SJSA1 (cell line): Measurements from ENCODE around the gene CFAP77. TPM values are rescaled to one million over a fixed set of nuclear protein-coding genes. Genes with fewer than 3 reads are reported as not detected.

Experiments
- DNase-seq, 2 experiments: peaks; one replicate each; pipeline ENCODE4 v3.0.0-alpha.2; 2015 to 2020; ENCODE audit warnings: low spot score in 2 of 2, low read depth in 1 of 2
- H3K27ac ChIP-seq: fragments of 250-450 bp; sonication (Bioruptor Pico); 2 replicates; pipeline ENCODE4 v1.5.1; 2020; ENCODE audit warnings: mild to moderate bottlenecking, moderate library complexity
- H3K27me3 ChIP-seq: fragments of 250-450 bp; sonication (Bioruptor Pico); replicated peaks from 2 replicates; pipeline ENCODE4 v1.5.1; 2020; ENCODE audit warnings: mild to moderate bottlenecking, moderate library complexity
- H3K36me3 ChIP-seq: fragments of 250-450 bp; sonication (Bioruptor Pico); 2 replicates; pipeline ENCODE4 v1.5.1; 2020; ENCODE audit warnings: mild to moderate bottlenecking
- H3K4me1 ChIP-seq: fragments of 250-450 bp; sonication (Bioruptor Pico); replicated peaks from 2 replicates; pipeline ENCODE4 v1.6.1; 2021; ENCODE audit warnings: mild to moderate bottlenecking
- H3K4me3 ChIP-seq: fragments of 250-450 bp; sonication (Bioruptor Pico); 2 replicates; pipeline ENCODE4 v1.5.1; 2020; ENCODE audit warnings: mild to moderate bottlenecking
- H3K9me3 ChIP-seq: fragments of 250-450 bp; sonication (Bioruptor Pico); replicated peaks from 2 replicates; pipeline ENCODE4 v1.5.1; 2020; ENCODE audit warnings: mild to moderate bottlenecking
- total RNA-seq: library from RNA; depleted of rRNA; stranded (reverse); fragments of >200 nt; shearing (Covaris generic); gene quantifications from 2 replicates; pipeline ENCODE4 v1.2.3, GENCODE V29; 2014

The CFAP77 gene
- total RNA-seq, 1 experiment from 2014 or later, result 0.42 TPM

GRCh38 chr9:132446887-132447286 is 36.9 kb downstream of the CFAP77 start:
- H3K4me1 ChIP-seq, result no peaks in the 10 kb centered on the region
- no peak for DNase-seq
- H3K36me3 ChIP-seq, result no peaks in the 10 kb centered on the region
- no peaks in the 10 kb centered on the region for H3K9me3 ChIP-seq
- H3K27me3 ChIP-seq, result peaks cover 31% of the 10 kb centered on the region
- H3K4me3 ChIP-seq, result no peak overlapping the region
- H3K27ac ChIP-seq, result no peak overlapping the region

GRCh38 chr9:132447346-132447745 is 37.3 kb downstream of the CFAP77 start:
- Histone ChIP-seq H3K27ac (no peak overlapping the region), H3K9me3 (no peaks in the 10 kb centered on the region), H3K4me3 (no peak overlapping the region), H3K36me3 (no peaks in the 10 kb centered on the region), H3K27me3 (peaks cover 26% of the 10 kb centered on the region), H3K4me1 (no peaks in the 10 kb centered on the region)
- no peak for DNase-seq

GRCh38 chr9:132447902-132448301 is 37.9 kb downstream of the CFAP77 start:
- peaks cover 21% of the 10 kb centered on the region for H3K27me3 ChIP-seq
- no peak overlapping the region for H3K4me3 ChIP-seq
- no peak for DNase-seq
- H3K9me3 ChIP-seq, result no peaks in the 10 kb centered on the region
- no peak overlapping the region for H3K27ac ChIP-seq
- H3K4me1 ChIP-seq, result no peaks in the 10 kb centered on the region
- H3K36me3 ChIP-seq, result no peaks in the 10 kb centered on the region

DNA sequence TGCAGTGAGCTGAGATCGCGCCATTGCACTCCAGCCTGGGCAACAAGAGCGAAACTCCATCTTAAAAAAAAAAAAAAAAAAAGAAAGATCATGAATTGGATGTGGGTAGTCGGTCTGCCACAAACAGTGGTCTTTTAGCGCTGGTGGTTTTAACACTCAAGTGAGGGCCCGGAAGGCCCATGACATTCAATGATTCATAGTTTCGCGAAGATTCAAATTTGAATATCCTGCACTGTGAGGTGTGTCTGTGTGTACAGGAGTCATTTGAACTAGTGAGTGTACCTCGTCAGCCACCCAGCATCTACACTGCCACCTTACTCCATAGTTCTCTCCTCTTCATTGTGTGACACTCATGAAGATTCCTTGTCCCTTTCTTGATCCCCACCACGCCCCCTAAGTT is 41.3 kb downstream of the CFAP77 start:
- DNase-seq, result no peak
- H3K4me1 ChIP-seq, result no peaks in the 10 kb centered on the region
- H3K9me3 ChIP-seq, result no peaks in the 10 kb centered on the region
- H3K27ac ChIP-seq, result no peak overlapping the region
- no peak overlapping the region for H3K4me3 ChIP-seq
- no peaks in the 10 kb centered on the region for H3K36me3 ChIP-seq
- peaks cover 29% of the 10 kb centered on the region for H3K27me3 ChIP-seq

DNA sequence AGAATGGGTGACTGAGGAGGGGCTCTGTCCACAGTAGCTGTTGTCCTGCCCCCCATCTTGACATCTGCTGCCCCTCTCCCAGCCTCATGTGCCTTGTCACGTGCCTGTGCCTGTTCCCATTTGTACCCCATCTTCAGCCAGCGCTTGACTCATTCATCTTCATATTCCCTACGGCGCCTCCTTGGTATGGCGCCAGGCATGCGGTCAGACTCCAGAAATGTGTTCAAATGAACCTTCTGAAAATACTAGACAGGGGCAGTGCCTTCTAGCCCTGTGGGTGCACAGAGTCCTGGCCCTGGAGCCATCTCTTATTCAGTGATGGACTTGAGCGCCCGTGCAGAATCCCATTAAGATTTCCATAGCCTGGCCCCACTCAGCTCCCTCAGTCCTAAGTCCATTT is 46.2 kb downstream of the CFAP77 start:
- no peaks in the 10 kb centered on the region for H3K4me1 ChIP-seq
- H3K36me3 ChIP-seq, result no peaks in the 10 kb centered on the region
- H3K27ac ChIP-seq, result no peak overlapping the region
- H3K9me3 ChIP-seq, result no peaks in the 10 kb centered on the region
- H3K27me3 ChIP-seq, result peaks cover 13% of the 10 kb centered on the region
- no peak for DNase-seq
- H3K4me3 ChIP-seq, result no peak overlapping the region

DNA sequence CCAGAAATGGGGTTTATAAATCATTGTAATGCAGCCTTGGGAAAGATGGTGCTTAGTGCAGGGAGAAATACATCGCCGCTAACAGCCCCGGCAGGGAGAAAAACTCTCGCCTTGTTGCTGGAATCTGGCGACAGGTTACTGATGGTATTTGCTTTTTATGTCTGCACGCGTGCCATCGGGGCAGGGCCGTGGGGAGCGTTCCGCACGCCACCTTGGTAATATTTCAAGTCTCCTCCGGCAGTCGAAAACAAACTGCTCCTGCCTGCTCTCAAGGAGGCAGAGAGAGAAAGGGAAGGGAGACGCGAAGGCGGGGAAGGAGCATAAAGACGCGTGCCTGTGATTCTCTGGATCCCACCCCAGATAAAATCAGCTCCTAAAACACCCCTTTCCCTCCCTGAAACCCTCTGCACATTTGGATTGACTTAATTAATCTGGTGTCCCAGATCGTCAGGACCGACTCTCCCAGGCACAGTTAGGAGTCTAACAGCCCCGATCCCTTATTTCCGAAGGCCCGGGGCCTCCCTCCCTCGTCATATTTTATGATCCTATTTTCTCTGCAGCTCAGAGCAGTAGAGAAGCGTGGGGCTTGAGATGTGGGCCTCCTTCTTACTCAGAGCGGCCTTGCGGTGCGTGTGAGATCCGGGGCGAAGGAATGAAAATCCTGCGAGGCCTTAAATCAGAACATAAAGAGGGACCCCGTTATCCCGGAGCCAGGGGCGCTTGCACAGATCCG is 47.7 kb downstream of the CFAP77 start:
- Histone ChIP-seq H3K4me1 (no peaks in the 10 kb centered on the region), H3K36me3 (no peaks in the 10 kb centered on the region), H3K27ac (no peak overlapping the region), H3K27me3 (peaks cover 13% of the 10 kb centered on the region), H3K4me3 (no peak overlapping the region), H3K9me3 (no peaks in the 10 kb centered on the region)
- no peak for DNase-seq

DNA sequence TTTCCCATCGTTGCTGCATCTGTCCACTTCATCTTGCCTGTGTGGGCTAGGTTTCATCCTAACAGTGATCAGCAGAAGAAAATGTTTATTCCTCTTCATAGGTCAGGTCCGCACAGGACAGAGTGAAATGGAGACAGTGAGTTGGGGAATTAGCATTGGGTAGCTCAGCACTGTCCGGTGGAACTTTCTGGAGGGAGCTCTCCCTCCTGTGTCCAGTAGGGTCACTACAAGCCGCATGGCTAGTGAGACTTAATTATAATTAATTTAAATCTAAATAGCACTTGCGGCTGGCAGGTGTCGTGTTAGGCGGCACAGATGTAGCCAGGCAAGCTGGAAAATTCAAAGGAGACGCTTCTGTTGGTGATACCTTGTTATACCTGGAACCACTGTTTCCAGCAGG is 48.4 kb downstream of the CFAP77 start:
- Histone ChIP-seq H3K4me3 (no peak overlapping the region), H3K9me3 (no peaks in the 10 kb centered on the region), H3K4me1 (no peaks in the 10 kb centered on the region), H3K36me3 (no peaks in the 10 kb centered on the region), H3K27me3 (peaks cover 9% of the 10 kb centered on the region), H3K27ac (no peak overlapping the region)
- no peak for DNase-seq

GRCh38 chr9:132459661-132460060 is 49.6 kb downstream of the CFAP77 start:
- no peak for DNase-seq
- H3K4me3 ChIP-seq, result no peak overlapping the region
- no peaks in the 10 kb centered on the region for H3K27me3 ChIP-seq
- H3K27ac ChIP-seq, result no peak overlapping the region
- no peaks in the 10 kb centered on the region for H3K36me3 ChIP-seq
- no peaks in the 10 kb centered on the region for H3K9me3 ChIP-seq
- H3K4me1 ChIP-seq, result no peaks in the 10 kb centered on the region

GRCh38 chr9:132460240-132460639 is 50.2 kb downstream of the CFAP77 start:
- H3K27ac ChIP-seq, result no peak overlapping the region
- H3K4me1 ChIP-seq, result no peaks in the 10 kb centered on the region
- no peaks in the 10 kb centered on the region for H3K9me3 ChIP-seq
- H3K27me3 ChIP-seq, result no peaks in the 10 kb centered on the region; the same call in 1 of the 2 replicates
- DNase-seq, result no peak
- H3K4me3 ChIP-seq, result no peak overlapping the region
- no peaks in the 10 kb centered on the region for H3K36me3 ChIP-seq

DNA sequence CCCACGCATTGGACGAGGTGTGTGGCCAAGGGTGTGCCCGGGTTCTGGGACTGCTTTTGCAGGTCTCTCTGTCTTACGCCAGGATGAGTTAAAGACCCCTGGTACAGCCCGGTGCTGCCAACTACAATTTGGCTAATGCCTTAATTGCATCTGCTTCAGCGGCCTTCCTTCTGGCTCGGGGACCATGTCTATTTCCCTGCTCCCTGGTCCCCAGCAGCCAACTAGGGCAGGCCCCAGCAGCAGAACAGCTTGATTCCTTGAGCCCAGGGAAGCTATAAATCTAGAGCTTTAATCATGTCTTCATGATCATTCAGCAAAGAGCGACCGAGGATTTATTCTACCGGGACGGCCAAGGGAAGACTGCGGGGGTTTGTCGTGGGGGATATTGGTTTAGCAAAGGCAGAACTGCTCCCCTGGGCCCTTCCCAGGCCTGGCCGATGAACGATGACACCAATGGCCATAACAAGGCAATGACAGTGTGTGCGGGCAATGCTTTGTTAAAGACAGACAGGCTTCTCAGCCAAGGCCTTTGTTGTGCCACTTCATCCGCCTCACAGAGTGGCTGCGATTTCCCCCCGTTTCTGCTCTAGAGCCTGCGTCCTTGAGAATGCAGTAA is 51.4 kb downstream of the CFAP77 start:
- H3K36me3 ChIP-seq, result no peaks in the 10 kb centered on the region
- DNase-seq, result no peak
- H3K4me3 ChIP-seq, result no peak overlapping the region
- peaks cover 7% of the 10 kb centered on the region for H3K27me3 ChIP-seq
- no peak overlapping the region for H3K27ac ChIP-seq
- H3K4me1 ChIP-seq, result no peaks in the 10 kb centered on the region
- no peaks in the 10 kb centered on the region for H3K9me3 ChIP-seq

- peaks cover 10% of the 10 kb centered on the region for H3K27me3 ChIP-seq
- no peak overlapping the region for H3K27ac ChIP-seq
- no peaks in the 10 kb centered on the region for H3K4me1 ChIP-seq
- H3K9me3 ChIP-seq, result no peaks in the 10 kb centered on the region
- no peak for DNase-seq
- H3K4me3 ChIP-seq, result no peak overlapping the region
- no peaks in the 10 kb centered on the region for H3K36me3 ChIP-seq
Observed at GRCh38 chr9:132461971-132462370, 52.0 kb downstream of the CFAP77 start.

DNA sequence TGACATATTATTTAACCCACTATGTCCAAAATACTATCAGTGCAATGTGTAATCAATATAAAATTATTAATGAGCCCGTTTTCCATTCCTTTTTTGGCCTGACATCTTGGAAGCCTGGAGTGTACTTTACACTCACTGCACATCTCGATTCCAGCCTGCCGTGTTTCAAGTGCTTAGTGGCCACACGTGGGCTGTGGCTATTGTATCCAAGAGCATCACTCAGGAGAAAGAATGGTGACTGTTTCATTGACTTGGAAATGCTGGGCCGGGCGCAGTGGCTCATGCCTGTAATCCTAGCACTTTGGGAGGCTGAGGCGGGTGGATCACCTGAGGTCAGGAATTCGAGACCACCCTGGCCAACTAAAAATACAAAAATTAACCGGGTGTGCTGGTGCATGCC is 54.5 kb downstream of the CFAP77 start:
- H3K27me3 ChIP-seq, result peaks cover 26% of the 10 kb centered on the region

GRCh38 chr9:132465131-132465635 is 55.2 kb downstream of the CFAP77 start:
- no peak overlapping the region for H3K4me3 ChIP-seq
- H3K9me3 ChIP-seq, result no peaks in the 10 kb centered on the region
- no peaks in the 10 kb centered on the region for H3K4me1 ChIP-seq
- peaks cover 26% of the 10 kb centered on the region for H3K27me3 ChIP-seq
- H3K36me3 ChIP-seq, result no peaks in the 10 kb centered on the region
- no peak for DNase-seq
- no peak overlapping the region for H3K27ac ChIP-seq

More for the DNA sequence above, 54.5 kb downstream of the CFAP77 start:
- H3K27ac ChIP-seq, result no peak overlapping the region
- H3K9me3 ChIP-seq, result no peaks in the 10 kb centered on the region
- no peaks in the 10 kb centered on the region for H3K36me3 ChIP-seq
- DNase-seq, result no peak
- H3K4me3 ChIP-seq, result no peak overlapping the region
- H3K4me1 ChIP-seq, result no peaks in the 10 kb centered on the region

DNA sequence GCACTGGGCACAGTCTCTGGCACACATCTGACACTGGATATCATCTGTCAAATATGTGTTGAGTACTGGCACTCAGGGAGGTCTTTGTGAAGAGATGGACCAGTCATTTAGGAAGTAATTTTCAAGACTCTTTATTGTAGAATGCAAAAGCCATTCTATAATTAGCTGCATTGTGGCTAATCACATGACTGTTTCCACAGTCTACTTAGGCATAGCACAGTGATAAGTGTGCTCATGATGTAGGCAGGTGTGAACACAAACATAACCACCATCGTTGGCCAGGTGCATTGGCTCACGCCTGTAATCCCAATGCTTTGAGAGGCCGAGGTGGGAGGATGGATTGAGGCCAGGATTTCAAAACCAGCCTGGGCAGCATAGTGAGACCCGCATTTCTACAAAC is 62.2 kb downstream of the CFAP77 start:
- no peak overlapping the region for H3K27ac ChIP-seq
- DNase-seq, result no peak
- no peaks in the 10 kb centered on the region for H3K36me3 ChIP-seq
- H3K4me3 ChIP-seq, result no peak overlapping the region
- peaks cover 26% of the 10 kb centered on the region for H3K27me3 ChIP-seq
- no peaks in the 10 kb centered on the region; the same call in 1 of the 2 replicates for H3K9me3 ChIP-seq
- 0 out of 2 replicates have a peak, but pooled peaks cover 3% of the 10 kb centered on the region for H3K4me1 ChIP-seq
